ENCODE results near the gene HHATL. TPM values are rescaled to one million over a fixed set of nuclear protein-coding genes. Genes with fewer than 3 reads are reported as not detected.

HHATL gene
- polyA plus RNA-seq, 3 donors: not detected

DNA sequence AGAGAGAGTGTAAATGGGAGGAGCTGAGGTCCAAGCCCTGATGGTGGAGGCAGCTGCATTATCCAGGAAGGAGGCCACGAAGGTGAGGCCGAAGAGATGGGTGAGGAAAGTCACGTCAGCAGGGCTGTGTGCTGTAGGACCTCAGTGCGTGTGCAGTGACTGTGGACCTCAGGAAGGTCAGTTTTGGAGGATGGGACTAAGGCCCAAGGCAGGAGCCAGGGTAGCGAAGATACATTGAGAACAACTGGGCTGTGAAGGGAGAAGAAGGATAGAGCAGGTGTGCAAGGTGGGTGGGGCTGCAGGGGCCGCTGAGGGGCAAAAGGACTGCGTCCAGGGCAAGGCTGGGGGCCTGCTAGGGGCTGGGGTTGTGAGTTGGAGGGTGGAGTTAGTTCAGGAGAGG lies 12.4 kb downstream of the HHATL start:
- Mint-ChIP-seq H3K27ac (peak overlapping the region in 1 of 7 donors; percentile 54), H3K4me1 (peaks cover 10% of the 10 kb centered on the region), H3K4me3 (no peak overlapping the region), H3K27me3 (ENCODE audit: low read depth in 3 of 3) (peaks cover 29 to 41% (median 37%) of the 10 kb centered on the region in 3 donors), H3K36me3 (no peaks in the 10 kb centered on the region), H3K9me3 (peaks cover 0 to 8% (median 0%) of the 10 kb centered on the region in 7 donors)
- no peaks in the 10 kb centered on the region for H3K36me3 ChIP-seq (replicated peaks in 1 of 2; ENCODE audit: control insufficient read depth in 1 of 2, insufficient read depth in 2 of 2, low read length in 2 of 2)
- H3K79me2 ChIP-seq (ENCODE audit: insufficient read depth, low read length): no peaks in the 10 kb centered on the region
- TF ChIP-seq, protein P1, sequence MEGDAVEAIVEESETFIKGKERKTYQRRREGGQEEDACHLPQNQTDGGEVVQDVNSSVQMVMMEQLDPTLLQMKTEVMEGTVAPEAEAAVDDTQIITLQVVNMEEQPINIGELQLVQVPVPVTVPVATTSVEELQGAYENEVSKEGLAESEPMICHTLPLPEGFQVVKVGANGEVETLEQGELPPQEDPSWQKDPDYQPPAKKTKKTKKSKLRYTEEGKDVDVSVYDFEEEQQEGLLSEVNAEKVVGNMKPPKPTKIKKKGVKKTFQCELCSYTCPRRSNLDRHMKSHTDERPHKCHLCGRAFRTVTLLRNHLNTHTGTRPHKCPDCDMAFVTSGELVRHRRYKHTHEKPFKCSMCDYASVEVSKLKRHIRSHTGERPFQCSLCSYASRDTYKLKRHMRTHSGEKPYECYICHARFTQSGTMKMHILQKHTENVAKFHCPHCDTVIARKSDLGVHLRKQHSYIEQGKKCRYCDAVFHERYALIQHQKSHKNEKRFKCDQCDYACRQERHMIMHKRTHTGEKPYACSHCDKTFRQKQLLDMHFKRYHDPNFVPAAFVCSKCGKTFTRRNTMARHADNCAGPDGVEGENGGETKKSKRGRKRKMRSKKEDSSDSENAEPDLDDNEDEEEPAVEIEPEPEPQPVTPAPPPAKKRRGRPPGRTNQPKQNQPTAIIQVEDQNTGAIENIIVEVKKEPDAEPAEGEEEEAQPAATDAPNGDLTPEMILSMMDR (IDR thresholded peaks at IDR 0.05): no peak
- no peak overlapping the region for H3K9ac ChIP-seq (ENCODE audit: insufficient read depth, low read length, poor library complexity, severe bottlenecking)
- intact Hi-C loops (cut with micrococcal nuclease): no loop called here
- no peaks in the 10 kb centered on the region for H4K20me1 ChIP-seq (ENCODE audit: insufficient read depth, low read length)
- H3K27me3 ChIP-seq (ENCODE audit: control insufficient read depth in 2 of 2, insufficient read depth in 2 of 2, low read length in 2 of 2): peaks cover 0 to 19% of the 10 kb centered on the region in 2 donors
- WGBS (ENCODE audit: insufficient coverage): 93% methylated on average over 7 of the region's 7 CpGs
- H3K4me2 ChIP-seq (replicated peaks; ENCODE audit: extremely low read depth, low read length, poor library complexity, severe bottlenecking): no peak overlapping the region
- no peak for DNase-seq
- no peaks in the 10 kb centered on the region for H3K4me1 ChIP-seq (ENCODE audit: control insufficient read depth in 1 of 2, insufficient read depth in 2 of 2, low read length in 2 of 2)
- peaks cover 0 to 5% of the 10 kb centered on the region in 2 donors for H3K9me3 ChIP-seq (replicated peaks in 1 of 2; ENCODE audit: control insufficient read depth in 1 of 2, insufficient read depth in 1 of 2, low read length in 2 of 2)
- H2AFZ ChIP-seq (ENCODE audit: insufficient read depth, low read depth, low read length, poor library complexity, severe bottlenecking): no peak overlapping the region
- no peak overlapping the region for H3K4me3 ChIP-seq (replicated peaks in 1 of 3; ENCODE audit: low read depth in 2 of 3, low read length in 3 of 3)
- no peak overlapping the region for H3K27ac ChIP-seq (ENCODE audit: low read depth in 1 of 2, low read length in 2 of 2)

GRCh38 chr3:42689421-42690014 lies 13.1 kb downstream of the HHATL start:
- no peak overlapping the region for H3K4me3 ChIP-seq (replicated peaks in 1 of 3; ENCODE audit: low read depth in 2 of 3, low read length in 3 of 3)
- Mint-ChIP-seq H3K9me3 (peaks cover 0 to 8% (median 0%) of the 10 kb centered on the region in 7 donors), H3K36me3 (no peaks in the 10 kb centered on the region), H3K4me1 (peaks cover 10% of the 10 kb centered on the region), H3K27ac (no peak overlapping the region), H3K4me3 (no peak overlapping the region), H3K27me3 (ENCODE audit: low read depth in 3 of 3) (peaks cover 34 to 47% (median 42%) of the 10 kb centered on the region in 3 donors)
- H2AFZ ChIP-seq (ENCODE audit: insufficient read depth, low read depth, low read length, poor library complexity, severe bottlenecking): no peak overlapping the region
- peaks cover 0 to 26% of the 10 kb centered on the region in 2 donors for H3K27me3 ChIP-seq (ENCODE audit: control insufficient read depth in 2 of 2, insufficient read depth in 2 of 2, low read length in 2 of 2)
- H4K20me1 ChIP-seq (ENCODE audit: insufficient read depth, low read length): no peaks in the 10 kb centered on the region
- no peak for DNase-seq
- H3K36me3 ChIP-seq (replicated peaks in 1 of 2; ENCODE audit: control insufficient read depth in 1 of 2, insufficient read depth in 2 of 2, low read length in 2 of 2): no peaks in the 10 kb centered on the region
- no peak overlapping the region for H3K4me2 ChIP-seq (replicated peaks; ENCODE audit: extremely low read depth, low read length, poor library complexity, severe bottlenecking)
- intact Hi-C loops (cut with micrococcal nuclease): no loop called here
- H3K9me3 ChIP-seq (replicated peaks in 1 of 2; ENCODE audit: control insufficient read depth in 1 of 2, insufficient read depth in 1 of 2, low read length in 2 of 2): peaks cover 0 to 5% of the 10 kb centered on the region in 2 donors
- H3K4me1 ChIP-seq (ENCODE audit: control insufficient read depth in 1 of 2, insufficient read depth in 2 of 2, low read length in 2 of 2): no peaks in the 10 kb centered on the region
- H3K27ac ChIP-seq (ENCODE audit: low read depth in 1 of 2, low read length in 2 of 2): no peak overlapping the region
- no peaks in the 10 kb centered on the region for H3K79me2 ChIP-seq (ENCODE audit: insufficient read depth, low read length)
- H3K9ac ChIP-seq (ENCODE audit: insufficient read depth, low read length, poor library complexity, severe bottlenecking): no peak overlapping the region
- WGBS (ENCODE audit: insufficient coverage): 80% methylated on average over 9 of the region's 9 CpGs
- TF ChIP-seq, protein P1 (IDR thresholded peaks at IDR 0.05): no peak

Data from CD14-positive monocyte (primary cell).